ENCODE measurements around the gene IQCE. TPM values are rescaled to one million over a fixed set of nuclear protein-coding genes. Genes with fewer than 3 reads are reported as not detected.
A peak's percentile ranks its signal among the peaks of the same experiment; 100 is the strongest.

IQCE gene
- total RNA-seq, 1 experiment from 2014 or later, result 44.8 TPM

DNA sequence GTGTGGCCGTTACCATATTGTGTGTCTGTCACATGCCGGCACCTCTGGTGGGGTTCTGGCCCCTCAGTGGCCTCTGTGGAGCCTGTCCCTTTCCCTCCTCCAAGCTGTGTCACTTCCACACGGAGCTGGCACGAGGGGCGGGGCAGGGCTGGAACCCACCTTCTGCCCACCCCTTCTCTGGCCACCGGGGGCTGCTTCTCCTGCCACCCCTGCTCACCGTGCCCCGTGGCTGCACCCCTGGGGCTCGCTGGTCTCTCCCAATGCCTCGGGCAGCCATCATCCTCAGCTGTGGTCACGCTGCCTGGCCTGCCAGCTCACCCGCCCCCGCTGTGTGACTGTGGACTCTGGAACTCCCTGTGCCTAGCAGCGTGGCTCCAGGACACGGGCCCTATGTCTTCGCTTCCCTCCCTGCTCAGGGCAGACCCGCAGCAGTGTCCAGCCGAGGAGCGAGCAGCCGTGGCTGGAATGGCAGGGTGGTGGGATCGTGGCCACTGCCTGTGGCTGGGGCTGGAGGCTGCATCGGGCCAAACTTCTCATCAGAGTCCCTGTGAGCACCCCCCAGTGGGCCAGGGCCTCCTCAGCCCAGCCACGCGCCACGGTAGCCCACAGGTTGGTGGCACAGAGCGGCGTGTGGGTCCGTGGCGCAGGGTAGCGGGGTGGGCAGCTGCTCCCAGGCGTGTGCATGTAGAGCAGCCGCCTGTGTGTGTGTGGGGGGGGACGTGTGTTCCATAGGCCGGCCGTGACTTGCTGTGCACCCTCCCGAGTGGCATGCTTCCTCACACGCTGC, 81.1 kb downstream of the IQCE start:
- intact Hi-C loops (cut with micrococcal nuclease; ENCODE audit: unreplicated experiment) (no loop called here), in situ Hi-C loops (cut with HindIII; ENCODE audit: low pct_unique_long_range_greater_than_20kb, low sequenced_read_pairs) (no loop called here)
- POLR2A ChIA-PET, result no interaction called here
- ATAC-seq (no peak), DNase-seq (ENCODE audit: low read depth, low spot score) (no peak)
- Histone ChIP-seq H3K9me3 (ENCODE audit: control insufficient read depth, insufficient read depth, low read depth, low read length) (no peaks in the 10 kb centered on the region), H3K4me1 (ENCODE audit: control insufficient read depth, insufficient read depth, low read length) (peaks cover 96% of the 10 kb centered on the region), H3K27me3 (ENCODE audit: control insufficient read depth, insufficient read depth, low read length) (no peaks in the 10 kb centered on the region), H3K36me3 (ENCODE audit: control insufficient read depth, insufficient read depth, low read length) (no peaks in the 10 kb centered on the region), H3K27ac (ENCODE audit: low read length) (peak overlapping the region; percentile 96), H3K4me3 (ENCODE audit: low read depth in 2 of 2, low read length in 2 of 2) (no peak overlapping the region)
- CTCF ChIA-PET, result no interaction called here
- no TSS peak for BruUV-seq (replicated peaks)
- TF ChIP-seq, protein P1, sequence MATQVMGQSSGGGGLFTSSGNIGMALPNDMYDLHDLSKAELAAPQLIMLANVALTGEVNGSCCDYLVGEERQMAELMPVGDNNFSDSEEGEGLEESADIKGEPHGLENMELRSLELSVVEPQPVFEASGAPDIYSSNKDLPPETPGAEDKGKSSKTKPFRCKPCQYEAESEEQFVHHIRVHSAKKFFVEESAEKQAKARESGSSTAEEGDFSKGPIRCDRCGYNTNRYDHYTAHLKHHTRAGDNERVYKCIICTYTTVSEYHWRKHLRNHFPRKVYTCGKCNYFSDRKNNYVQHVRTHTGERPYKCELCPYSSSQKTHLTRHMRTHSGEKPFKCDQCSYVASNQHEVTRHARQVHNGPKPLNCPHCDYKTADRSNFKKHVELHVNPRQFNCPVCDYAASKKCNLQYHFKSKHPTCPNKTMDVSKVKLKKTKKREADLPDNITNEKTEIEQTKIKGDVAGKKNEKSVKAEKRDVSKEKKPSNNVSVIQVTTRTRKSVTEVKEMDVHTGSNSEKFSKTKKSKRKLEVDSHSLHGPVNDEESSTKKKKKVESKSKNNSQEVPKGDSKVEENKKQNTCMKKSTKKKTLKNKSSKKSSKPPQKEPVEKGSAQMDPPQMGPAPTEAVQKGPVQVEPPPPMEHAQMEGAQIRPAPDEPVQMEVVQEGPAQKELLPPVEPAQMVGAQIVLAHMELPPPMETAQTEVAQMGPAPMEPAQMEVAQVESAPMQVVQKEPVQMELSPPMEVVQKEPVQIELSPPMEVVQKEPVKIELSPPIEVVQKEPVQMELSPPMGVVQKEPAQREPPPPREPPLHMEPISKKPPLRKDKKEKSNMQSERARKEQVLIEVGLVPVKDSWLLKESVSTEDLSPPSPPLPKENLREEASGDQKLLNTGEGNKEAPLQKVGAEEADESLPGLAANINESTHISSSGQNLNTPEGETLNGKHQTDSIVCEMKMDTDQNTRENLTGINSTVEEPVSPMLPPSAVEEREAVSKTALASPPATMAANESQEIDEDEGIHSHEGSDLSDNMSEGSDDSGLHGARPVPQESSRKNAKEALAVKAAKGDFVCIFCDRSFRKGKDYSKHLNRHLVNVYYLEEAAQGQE (IDR thresholded peaks at IDR 0.05; ENCODE audit: insufficient read depth in 1 of 2, low read depth in 2 of 2, low read length in 1 of 2), result no peak
- TF ChIP-seq, protein P2, sequence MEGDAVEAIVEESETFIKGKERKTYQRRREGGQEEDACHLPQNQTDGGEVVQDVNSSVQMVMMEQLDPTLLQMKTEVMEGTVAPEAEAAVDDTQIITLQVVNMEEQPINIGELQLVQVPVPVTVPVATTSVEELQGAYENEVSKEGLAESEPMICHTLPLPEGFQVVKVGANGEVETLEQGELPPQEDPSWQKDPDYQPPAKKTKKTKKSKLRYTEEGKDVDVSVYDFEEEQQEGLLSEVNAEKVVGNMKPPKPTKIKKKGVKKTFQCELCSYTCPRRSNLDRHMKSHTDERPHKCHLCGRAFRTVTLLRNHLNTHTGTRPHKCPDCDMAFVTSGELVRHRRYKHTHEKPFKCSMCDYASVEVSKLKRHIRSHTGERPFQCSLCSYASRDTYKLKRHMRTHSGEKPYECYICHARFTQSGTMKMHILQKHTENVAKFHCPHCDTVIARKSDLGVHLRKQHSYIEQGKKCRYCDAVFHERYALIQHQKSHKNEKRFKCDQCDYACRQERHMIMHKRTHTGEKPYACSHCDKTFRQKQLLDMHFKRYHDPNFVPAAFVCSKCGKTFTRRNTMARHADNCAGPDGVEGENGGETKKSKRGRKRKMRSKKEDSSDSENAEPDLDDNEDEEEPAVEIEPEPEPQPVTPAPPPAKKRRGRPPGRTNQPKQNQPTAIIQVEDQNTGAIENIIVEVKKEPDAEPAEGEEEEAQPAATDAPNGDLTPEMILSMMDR (IDR thresholded peaks at IDR 0.05), result no peak
- no peak for TF ChIP-seq SIN3A (IDR thresholded peaks at IDR 0.05; ENCODE audit: borderline replicate concordance, insufficient read depth, low read depth, low read length)
- TF ChIP-seq TCF7L2 (IDR thresholded peaks at IDR 0.05; ENCODE audit: low read depth, low read length), result no peak
- TF ChIP-seq POLR2AphosphoS5 (IDR thresholded peaks at IDR 0.05; ENCODE audit: low read depth, low read length), result no peak

DNA sequence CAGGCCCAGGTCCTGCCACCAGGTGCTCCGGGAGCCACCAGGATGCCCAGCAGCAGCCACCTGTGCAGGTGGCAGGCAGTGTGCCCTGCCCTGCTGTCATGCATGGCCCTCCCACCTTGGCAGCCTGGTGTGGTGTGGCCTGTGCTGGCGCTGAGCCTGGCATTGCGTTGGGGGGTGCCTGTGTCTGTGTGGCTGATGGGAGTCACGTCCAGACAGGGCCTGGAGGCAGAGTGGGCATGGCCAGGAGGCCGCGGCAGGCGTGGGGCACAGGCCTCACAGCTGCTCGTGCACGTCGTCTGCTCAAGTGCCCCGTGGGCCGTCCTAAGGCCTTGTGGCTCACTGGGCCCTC, 81.7 kb downstream of the IQCE start:
- intact Hi-C loops (cut with micrococcal nuclease; ENCODE audit: unreplicated experiment), result no loop called here
- BruUV-seq (replicated peaks), result no TSS peak

More for the DNA sequence above, 81.7 kb downstream of the IQCE start:
- POLR2A ChIA-PET, result no interaction called here
- peaks cover 96% of the 10 kb centered on the region for H3K4me1 ChIP-seq (ENCODE audit: control insufficient read depth, insufficient read depth, low read length)
- in situ Hi-C loops (cut with HindIII; ENCODE audit: low pct_unique_long_range_greater_than_20kb, low sequenced_read_pairs), result no loop called here
- H3K36me3 ChIP-seq (ENCODE audit: control insufficient read depth, insufficient read depth, low read length), result no peaks in the 10 kb centered on the region
- H3K27ac ChIP-seq (ENCODE audit: low read length), result peak overlapping the region; percentile 96
- H3K4me3 ChIP-seq (ENCODE audit: low read depth in 2 of 2, low read length in 2 of 2), result no peak overlapping the region
- H3K9me3 ChIP-seq (ENCODE audit: control insufficient read depth, insufficient read depth, low read depth, low read length), result no peaks in the 10 kb centered on the region
- H3K27me3 ChIP-seq (ENCODE audit: control insufficient read depth, insufficient read depth, low read length), result no peaks in the 10 kb centered on the region
- ATAC-seq (peak; percentile 13), DNase-seq (ENCODE audit: low read depth, low spot score) (no peak)
- TF ChIP-seq, protein P2 (IDR thresholded peaks at IDR 0.05), result no peak
- TF ChIP-seq, protein P1 (IDR thresholded peaks at IDR 0.05; ENCODE audit: insufficient read depth in 1 of 2, low read depth in 2 of 2, low read length in 1 of 2), result 0 out of 4 replicates have a peak, but pooled peaks of 1 of the 2 experiments have one; percentile 52
- CTCF ChIA-PET, result no interaction called here
